CD4-positive, alpha-beta memory T cell (primary cell): Measurements from ENCODE around the gene CHST11. TPM values are rescaled to one million over a fixed set of nuclear protein-coding genes. Genes with fewer than 3 reads are reported as not detected.

Source experiments
- CTCF ChIA-PET: fragments of 350-600 bp; sonication (Branson Sonifier 250); formaldehyde crosslinking; loops from one replicate; lab custom pipeline; 2021; ENCODE audit warnings: inconsistent platforms; ENCODE audit not compliant: partially characterized antibody; lab: Charles Lee
- POLR2A ChIA-PET: fragments of 350-600 bp; sonication (Branson Sonifier 250); formaldehyde crosslinking; loops from one replicate; lab custom pipeline; 2021; ENCODE audit not compliant: partially characterized antibody; lab: Charles Lee
- DNase-seq, 5 donors: peaks; one replicate each; pipeline versions ENCODE4 v3.0.0 to v3.0.0-alpha.2; 2020 to 2022; ENCODE audit warnings: mixed read lengths in 1 of 5
- H3K27ac ChIP-seq: one replicate; pipeline ENCODE4 v1.7.0; 2013; ENCODE audit warnings: low read depth, low read length
- H3K27me3 ChIP-seq: 2 replicates; pipeline ENCODE4 v1.7.0; 2013; ENCODE audit warnings: mild to moderate bottlenecking, low read length, moderate library complexity; ENCODE audit not compliant: insufficient read depth
- H3K36me3 ChIP-seq: 2 replicates; pipeline ENCODE4 v1.7.0; 2013; ENCODE audit warnings: mild to moderate bottlenecking, low read length, moderate library complexity; ENCODE audit not compliant: insufficient read depth
- H3K4me1 ChIP-seq: 2 replicates; pipeline ENCODE4 v1.7.0; 2013; ENCODE audit warnings: mild to moderate bottlenecking, low read length, moderate library complexity; ENCODE audit not compliant: insufficient read depth
- H3K4me3 ChIP-seq, 2 donors: one replicate each; pipeline ENCODE4 v1.7.0; 2013; ENCODE audit warnings: low read length in 2 of 2, mild to moderate bottlenecking in 1 of 2
- H3K9me3 ChIP-seq, 2 donors: one replicate each; pipeline ENCODE4 v1.7.0; 2013; ENCODE audit warnings: low read length in 2 of 2, control low read depth in 1 of 2; ENCODE audit not compliant: control insufficient read depth in 1 of 2
- H3K27ac Mint-ChIP-seq, 7 donors: one replicate each; pipeline ENCODE4 v1.8.0; 2020 to 2021; ENCODE audit warnings: mixed read lengths in 7 of 7, mild to moderate bottlenecking in 6 of 7, inconsistent platforms in 3 of 7, moderate library complexity in 3 of 7
- H3K27me3 Mint-ChIP-seq, 2 donors: one replicate each; pipeline ENCODE4 v1.8.0; 2020 to 2021; ENCODE audit warnings: mixed read lengths in 2 of 2
- H3K36me3 Mint-ChIP-seq, 2 donors: one replicate each; pipeline ENCODE4 v1.8.0; 2020 to 2021; ENCODE audit warnings: mixed read lengths in 2 of 2, inconsistent platforms in 1 of 2, mild to moderate bottlenecking in 1 of 2
- H3K4me1 Mint-ChIP-seq, 4 donors: one replicate each; pipeline ENCODE4 v1.8.0; 2020 to 2021; ENCODE audit warnings: mixed read lengths in 4 of 4, mild to moderate bottlenecking in 1 of 4
- H3K4me3 Mint-ChIP-seq, 8 donors: one replicate each; pipeline ENCODE4 v1.8.0; 2020 to 2021; ENCODE audit warnings: mixed read lengths in 8 of 8, mild to moderate bottlenecking in 7 of 8, moderate library complexity in 6 of 8, inconsistent platforms in 3 of 8
- H3K9me3 Mint-ChIP-seq, 8 donors: one replicate each; pipeline ENCODE4 v1.8.0; 2020 to 2021; ENCODE audit warnings: mixed read lengths in 8 of 8, mild to moderate bottlenecking in 5 of 8, inconsistent platforms in 3 of 8, moderate library complexity in 1 of 8
- intact Hi-C: fragments of 100-400 bp; cut with micrococcal nuclease; formaldehyde crosslinking; loops from one replicate; pipeline ENCODE4 v1.15.1; 2023
- polyA plus RNA-seq, 2 donors: library from polyadenylated mRNA; unstranded; fragments of 300-500 nt; fragmentation: Illumina TruSeq; gene quantifications; one replicate each; pipeline ENCODE4 v1.2.3, GENCODE V29; 2021
- total RNA-seq, 2 experiments: library from RNA; stranded (reverse); gene quantifications; one replicate each; pipeline ENCODE4 v1.2.3, GENCODE V29; 2021

The CHST11 gene
- total and polyA plus RNA-seq, 4 experiments from 2014 or later: 55.1 to 64.6 (median 59.8) TPM

DNA sequence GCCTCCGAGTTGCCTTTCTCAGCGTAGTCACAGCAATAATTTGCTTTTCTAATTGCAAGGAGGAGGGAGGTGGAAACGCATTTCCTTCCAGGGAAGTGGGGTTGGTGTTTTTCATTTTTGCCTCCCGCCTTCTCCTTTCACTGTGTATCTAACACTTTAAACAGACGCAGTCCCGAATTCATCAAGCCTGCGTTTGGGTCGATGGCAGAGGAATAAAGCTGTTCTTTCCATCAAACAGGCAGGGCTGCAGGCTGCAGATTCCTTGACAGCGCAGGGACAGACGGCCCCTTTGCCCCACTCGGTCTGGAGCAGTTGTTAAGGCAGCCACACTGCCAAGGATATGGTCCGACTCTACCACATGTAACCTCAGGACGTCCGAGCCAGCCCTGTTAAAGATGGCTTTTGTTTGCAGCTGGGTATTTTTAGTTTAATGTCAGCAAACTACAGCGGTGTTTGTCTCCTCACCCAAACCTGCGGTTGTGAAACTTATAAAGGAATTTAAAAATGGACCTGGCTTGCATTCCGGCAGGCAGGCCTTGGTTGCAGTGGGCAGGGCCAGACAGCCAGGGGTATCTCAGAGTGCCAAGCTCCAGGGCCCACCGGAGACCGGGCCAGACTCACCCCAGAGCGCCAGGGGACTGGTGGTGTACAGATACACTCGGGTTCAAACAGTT is 2.1 kb downstream of the CHST11 start:
- no peaks in the 10 kb centered on the region for H3K9me3 Mint-ChIP-seq
- peaks cover 40 to 87% (median 57%) of the 10 kb centered on the region in 4 donors for H3K4me1 Mint-ChIP-seq

DNA sequence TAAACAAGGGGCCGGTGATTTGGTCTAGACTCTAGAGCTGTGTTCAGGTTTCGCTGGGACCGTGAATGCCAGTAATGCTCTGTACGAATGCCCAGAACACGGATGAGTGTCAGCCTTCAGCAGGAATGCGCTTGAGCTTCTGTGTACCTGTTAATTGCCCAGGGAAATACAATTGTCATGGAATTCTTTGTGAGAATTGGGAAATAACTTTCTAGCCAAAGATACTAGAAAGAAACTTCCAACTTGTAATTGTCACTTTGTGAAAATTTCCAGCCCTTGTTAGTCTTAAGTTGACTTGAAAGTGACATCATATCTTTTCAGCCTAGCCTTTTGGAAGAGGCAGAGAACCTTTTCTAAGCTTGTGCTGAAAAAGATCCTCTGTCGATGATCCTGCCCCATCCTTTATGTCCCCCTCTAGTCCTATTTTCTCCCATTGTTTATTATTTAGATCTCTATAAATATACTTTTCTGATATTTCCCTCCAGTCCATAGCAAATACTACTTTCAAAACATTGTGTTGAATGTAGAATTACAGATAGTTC is 2.7 kb downstream of the CHST11 start:
- Histone ChIP-seq H3K9me3 (no peaks in the 10 kb centered on the region), H3K36me3 (no peaks in the 10 kb centered on the region), H3K27me3 (no peaks in the 10 kb centered on the region), H3K27ac (peak overlapping the region; percentile 83), H3K4me1 (peaks cover 64% of the 10 kb centered on the region), H3K4me3 (peak overlapping the region; percentile 72 to 99)
- DNase-seq: no peak
- H3K27ac Mint-ChIP-seq: peak overlapping the region; percentile 85 to 98 (median 94)
- intact Hi-C loops: loop anchor here (2.0 to 5.0 kb wide), 5 partner anchors 93 to 648 kb away; partner anchors contain the start of gene WASHC4
- H3K36me3 Mint-ChIP-seq: peaks cover 0 to 23% of the 10 kb centered on the region in 2 donors
- no peaks in the 10 kb centered on the region for H3K27me3 Mint-ChIP-seq
- H3K4me3 Mint-ChIP-seq: peak overlapping the region; percentile 93 to 99 (median 97)
- peaks cover 42 to 91% (median 61%) of the 10 kb centered on the region in 4 donors for H3K4me1 Mint-ChIP-seq
- ChIA-PET CTCF (interaction anchor here (0.7 to 4.9 kb wide), 22 partner anchors 12 to 331 kb away, joined by 3 to 23 read pairs (median 3); no protein-coding TSS in a partner anchor), POLR2A (interaction anchor here (0.7 to 6.6 kb wide), 17 partner anchors 8 to 261 kb away, joined by 3 to 172 read pairs (median 11); no protein-coding TSS in a partner anchor)
- H3K9me3 Mint-ChIP-seq: no peaks in the 10 kb centered on the region

More for the DNA sequence above, 2.1 kb downstream of the CHST11 start:
- POLR2A ChIA-PET: interaction anchor here (0.7 to 6.6 kb wide), 21 partner anchors 9 to 332 kb away, joined by 3 to 172 read pairs (median 6); partner anchors contain the start of gene NFYB
- Histone ChIP-seq H3K4me3 (peak overlapping the region; percentile 72 to 99), H3K36me3 (no peaks in the 10 kb centered on the region), H3K4me1 (peaks cover 57% of the 10 kb centered on the region), H3K27me3 (no peaks in the 10 kb centered on the region), H3K27ac (peak overlapping the region; percentile 83), H3K9me3 (no peaks in the 10 kb centered on the region)
- peak overlapping the region; percentile 93 to 99 (median 97) for H3K4me3 Mint-ChIP-seq
- H3K27me3 Mint-ChIP-seq: no peaks in the 10 kb centered on the region
- H3K36me3 Mint-ChIP-seq: peaks cover 0 to 23% of the 10 kb centered on the region in 2 donors
- intact Hi-C loops: loop anchor here (2.0 to 5.0 kb wide), 5 partner anchors 93 to 648 kb away; partner anchors contain the start of gene WASHC4
- CTCF ChIA-PET: interaction anchor here (0.9 to 4.9 kb wide), 18 partner anchors 12 to 291 kb away, joined by 3 to 23 read pairs (median 4); no protein-coding TSS in a partner anchor
- peak in 1 of 5 donors; percentile 13 for DNase-seq
- peak overlapping the region; percentile 85 to 98 (median 94) for H3K27ac Mint-ChIP-seq

GRCh38 chr12:104460041-104460719 is 3.4 kb downstream of the CHST11 start:
- H3K4me1 Mint-ChIP-seq: peaks cover 47 to 91% (median 63%) of the 10 kb centered on the region in 4 donors
- peak overlapping the region; percentile 85 to 98 (median 94) for H3K27ac Mint-ChIP-seq
- Histone ChIP-seq H3K27ac (peak overlapping the region; percentile 83), H3K9me3 (no peaks in the 10 kb centered on the region), H3K27me3 (no peaks in the 10 kb centered on the region), H3K4me1 (peaks cover 71% of the 10 kb centered on the region), H3K36me3 (no peaks in the 10 kb centered on the region), H3K4me3 (peak overlapping the region; percentile 11 to 72)
- ChIA-PET CTCF (interaction anchor here (0.7 to 4.9 kb wide), 16 partner anchors 11 to 330 kb away, joined by 3 to 23 read pairs (median 3); partner anchors contain the start of gene NFYB), POLR2A (interaction anchor here (0.6 to 6.6 kb wide), 13 partner anchors 12 to 260 kb away, joined by 3 to 172 read pairs (median 8); no protein-coding TSS in a partner anchor)
- peak overlapping the region; percentile 93 to 99 (median 97) for H3K4me3 Mint-ChIP-seq
- H3K36me3 Mint-ChIP-seq: peaks cover 0 to 23% of the 10 kb centered on the region in 2 donors
- intact Hi-C loops: loop anchor here (10.0 kb wide), 1 partner anchor 155 kb away; the partner anchor contains the start of gene EID3
- no peaks in the 10 kb centered on the region for H3K27me3 Mint-ChIP-seq
- no peak for DNase-seq
- no peaks in the 10 kb centered on the region for H3K9me3 Mint-ChIP-seq

GRCh38 chr12:104460973-104461698 is 4.4 kb downstream of the CHST11 start:
- H3K9me3 ChIP-seq: no peaks in the 10 kb centered on the region
- Mint-ChIP-seq H3K4me3 (peak overlapping the region; percentile 93 to 99 (median 97)), H3K9me3 (no peaks in the 10 kb centered on the region), H3K4me1 (peaks cover 45 to 91% (median 61%) of the 10 kb centered on the region in 4 donors), H3K27ac (peak overlapping the region; percentile 85 to 98 (median 94)), H3K27me3 (no peaks in the 10 kb centered on the region), H3K36me3 (peaks cover 0 to 23% of the 10 kb centered on the region in 2 donors)
- DNase-seq: peak in 2 of 5 donors; percentile 12 to 55
- H3K36me3 ChIP-seq: no peaks in the 10 kb centered on the region
- intact Hi-C loops: loop anchor here (10.0 kb wide), 1 partner anchor 156 kb away; the partner anchor contains the start of gene EID3
- CTCF ChIA-PET: interaction anchor here (1.1 to 4.9 kb wide), 5 partner anchors 12 to 120 kb away, joined by 3 to 23 read pairs (median 10); no protein-coding TSS in a partner anchor
- peak overlapping the region in 1 of 2 donors; percentile 72 for H3K4me3 ChIP-seq
- POLR2A ChIA-PET: interaction anchor here (0.7 to 6.6 kb wide), 10 partner anchors 11 to 259 kb away, joined by 3 to 172 read pairs (median 8); no protein-coding TSS in a partner anchor
- peak overlapping the region; percentile 83 for H3K27ac ChIP-seq
- H3K27me3 ChIP-seq: no peaks in the 10 kb centered on the region
- H3K4me1 ChIP-seq: peaks cover 71% of the 10 kb centered on the region

DNA sequence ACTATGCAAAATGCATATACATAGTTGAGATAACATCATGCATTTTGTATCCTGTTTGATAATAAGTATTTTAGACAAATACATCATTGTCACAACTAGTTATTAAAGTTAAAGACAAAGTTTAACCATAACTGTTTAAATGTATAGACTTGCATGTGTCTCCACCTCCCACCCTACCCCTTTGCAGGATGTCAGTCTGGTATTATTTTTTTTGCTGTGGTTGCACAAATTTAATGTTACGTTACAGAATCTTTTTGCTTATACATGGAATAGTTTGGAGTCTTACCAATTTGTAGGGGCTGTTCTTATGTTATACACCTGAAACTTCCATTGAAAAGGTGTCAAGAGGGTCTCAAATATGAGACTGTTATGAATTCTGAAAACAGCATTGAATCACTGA is 5.6 kb downstream of the CHST11 start:
- Histone ChIP-seq H3K27ac (peak overlapping the region; percentile 62), H3K36me3 (no peaks in the 10 kb centered on the region), H3K4me3 (peak overlapping the region; percentile 2 to 21), H3K27me3 (no peaks in the 10 kb centered on the region), H3K9me3 (no peaks in the 10 kb centered on the region), H3K4me1 (peaks cover 80% of the 10 kb centered on the region)
- H3K27me3 Mint-ChIP-seq: no peaks in the 10 kb centered on the region
- no peak for DNase-seq
- ChIA-PET POLR2A (interaction anchor here (0.7 to 6.6 kb wide), 8 partner anchors 10 to 210 kb away, joined by 3 to 72 read pairs (median 4); no protein-coding TSS in a partner anchor), CTCF (interaction anchor here (3.6 kb wide), 1 partner anchor 16 kb away, joined by 12 read pairs; no protein-coding TSS in a partner anchor)
- peak overlapping the region; percentile 85 to 96 (median 93) for H3K27ac Mint-ChIP-seq
- intact Hi-C loops: loop anchor here (10.0 kb wide), 1 partner anchor 158 kb away; the partner anchor contains the start of gene EID3
- no peaks in the 10 kb centered on the region for H3K9me3 Mint-ChIP-seq
- H3K36me3 Mint-ChIP-seq: peaks cover 0 to 19% of the 10 kb centered on the region in 2 donors
- H3K4me1 Mint-ChIP-seq: peaks cover 55 to 95% (median 69%) of the 10 kb centered on the region in 4 donors
- H3K4me3 Mint-ChIP-seq: peak overlapping the region; percentile 79 to 93 (median 84)
